K562 (cell line): Measurements from ENCODE around the gene MMP24. TPM values are rescaled to one million over a fixed set of nuclear protein-coding genes. Genes with fewer than 3 reads are reported as not detected.

Experiments
- ATAC-seq: fragments of 200-7000 bp; cut with Tn5 transposase; 3 replicates; pipeline ENCODE4 v1.9.1; 2020; ENCODE audit warnings: moderate library complexity
- BruUV-seq: library from RNA; stranded (reverse); fragments of 400-500 nt; replicated peaks from 2 replicates; lab custom pipeline; 2021; lab: Mats Ljungman, UMichigan
- CTCF ChIA-PET: fragments of 300-600 bp; formaldehyde crosslinking; extraction: SDS; loops from one replicate; lab custom pipeline; 2021; ENCODE audit warnings: low intra/inter-chr PET ratio; lab: Yijun Ruan, JAX
- POLR2A ChIA-PET: fragments of 300-600, 350-650 bp; sonication (Branson Sonifier 250); formaldehyde crosslinking; extraction: SDS; loops from one replicate; lab custom pipeline; 2021; ENCODE audit warnings: antibody characterized with exemption, inconsistent platforms; lab: Yijun Ruan, JAX
- DNase-seq, 4 experiments: peaks; one replicate each; pipeline versions ENCODE4 v3.0.0 to v3.0.0-alpha.2; 2011 to 2018; ENCODE audit warnings: low spot score in 3 of 4, mixed read lengths in 3 of 4; ENCODE audit errors: extremely low read depth in 1 of 4
- FAIRE-seq: peaks from 2 replicates; lab custom pipeline; 2011; peaks lifted over from hg19 to GRCh38; lab: Jason Lieb, UNC
- H2AFZ ChIP-seq: 2 replicates; pipeline ENCODE4 v1.6.0; 2011; ENCODE audit warnings: low read depth, low read length, control low read depth, inconsistent platforms
- H3K27ac ChIP-seq: fragments of 200-600 bp; 3 replicates; pipeline ENCODE4 v1.8.0; 2011; ENCODE audit warnings: low read depth, mild to moderate bottlenecking, control low read depth, inconsistent platforms, low read length, moderate library complexity, mixed read lengths; ENCODE audit errors: extremely low read depth
- H3K27me3 ChIP-seq, 2 experiments: fragments of 300-600 bp in 1 of 2; 2 replicates in 1 of 2; 3 replicates in 1 of 2; pipeline versions ENCODE4 v1.6.0 to v1.8.0; 2011; ENCODE audit warnings: inconsistent platforms in 2 of 2, low read length in 2 of 2, mild to moderate bottlenecking in 1 of 2, mixed read lengths in 1 of 2, moderate library complexity in 1 of 2; ENCODE audit not compliant: control insufficient read depth in 2 of 2, insufficient read depth in 2 of 2
- H3K36me3 ChIP-seq: fragments of 300-600 bp; 3 replicates; pipeline ENCODE4 v1.8.0; 2011; ENCODE audit warnings: mild to moderate bottlenecking, low read length, inconsistent platforms; ENCODE audit not compliant: control insufficient read depth, insufficient read depth
- H3K4me1 ChIP-seq, 2 experiments: fragments of 200-600 bp in 1 of 2; replicated peaks in 1 of 2; 2 replicates in 1 of 2; 3 replicates in 1 of 2; pipeline versions ENCODE4 v1.5.1 to v1.8.0; 2011; ENCODE audit warnings: inconsistent platforms in 2 of 2, low read length in 2 of 2, mild to moderate bottlenecking in 1 of 2, mixed read lengths in 1 of 2, moderate library complexity in 1 of 2; ENCODE audit not compliant: control insufficient read depth in 2 of 2, insufficient read depth in 2 of 2
- H3K4me2 ChIP-seq: 2 replicates; pipeline ENCODE4 v1.6.1; 2011; ENCODE audit warnings: low read length, control low read depth, inconsistent platforms, mixed read lengths; ENCODE audit not compliant: insufficient read depth
- H3K4me3 ChIP-seq: fragments of 200-600 bp; sonication (generic), shearing (Covaris generic); 2 replicates; pipeline ENCODE4 v1.5.1; 2016; ENCODE audit warnings: control low read depth, inconsistent platforms
- H3K79me2 ChIP-seq: fragments of 200-600 bp; 3 replicates; pipeline ENCODE4 v1.8.0; 2011; ENCODE audit warnings: low read length, inconsistent platforms; ENCODE audit not compliant: control insufficient read depth, insufficient read depth
- H3K9ac ChIP-seq, 2 experiments: 2 replicates each; pipeline versions ENCODE4 v1.6.0 to v1.6.1; 2011; ENCODE audit warnings: low read depth in 2 of 2, low read length in 2 of 2, control low read depth in 1 of 2, inconsistent platforms in 1 of 2, mild to moderate bottlenecking in 1 of 2, mixed read lengths in 1 of 2; ENCODE audit not compliant: insufficient read depth in 1 of 2
- H3K9me1 ChIP-seq: one replicate; pipeline ENCODE4 v1.6.0; 2011; ENCODE audit warnings: inconsistent platforms, mild to moderate bottlenecking, low read length, moderate library complexity; ENCODE audit not compliant: control insufficient read depth, insufficient read depth
- H3K9me3 ChIP-seq: replicated peaks from 2 replicates; pipeline ENCODE4 v1.5.1; 2011; ENCODE audit warnings: low read depth, low read length, inconsistent platforms; ENCODE audit not compliant: control insufficient read depth, insufficient read depth
- H4K20me1 ChIP-seq: replicated peaks from 2 replicates; pipeline ENCODE4 v1.6.1; 2011; ENCODE audit warnings: low read length, inconsistent platforms, mixed read lengths; ENCODE audit not compliant: control insufficient read depth, insufficient read depth
- CCAR2 ChIP-seq: fragments of 200-400 bp; formaldehyde crosslinking; IDR thresholded peaks from 2 replicates; pipeline ENCODE4 v1.6.1; 2017; ENCODE audit warnings: mild to moderate bottlenecking, low read depth, low read length
- EP300 ChIP-seq: IDR thresholded peaks from 2 replicates; pipeline ENCODE4 v1.6.1; 2012; ENCODE audit warnings: low read length, improper control_type of control experiment
- GABPA ChIP-seq: fragments of 200-800 bp; sonication (Bioruptor generic); conservative IDR thresholded peaks from 2 replicates; pipeline ENCODE4 v1.6.1; 2016; ENCODE audit warnings: low read depth, missing genetic modification characterization, missing compliant biosample characterization
- HMGN3 ChIP-seq: IDR thresholded peaks from 2 replicates; pipeline ENCODE4 v1.6.1; 2011; ENCODE audit warnings: borderline replicate concordance, low read depth, mild to moderate bottlenecking, mixed read lengths, low read length; ENCODE audit not compliant: insufficient read length; ENCODE audit errors: extremely low read depth
- KDM4B ChIP-seq, 2 experiments: fragments of 450-650 bp in 1 of 2; sonication (generic) in 1 of 2; IDR thresholded peaks; 2 replicates each; pipeline ENCODE4 v1.6.1; 2016 to 2017; ENCODE audit warnings: borderline replicate concordance in 2 of 2, antibody characterized with exemption in 1 of 2, low read depth in 1 of 2, mild to moderate bottlenecking in 1 of 2
- MCM5 ChIP-seq: fragments of 450-650 bp; IDR thresholded peaks from 2 replicates; pipeline ENCODE4 v1.6.1; 2016; ENCODE audit warnings: low read depth
- NFE2L1 ChIP-seq: fragments of 450-650 bp; IDR thresholded peaks from 2 replicates; pipeline ENCODE4 v1.6.1; 2016; ENCODE audit warnings: missing genetic modification characterization, low read depth, mild to moderate bottlenecking, missing compliant biosample characterization, moderate library complexity, borderline replicate concordance
- POU5F1 ChIP-seq: fragments of 150-350 bp; IDR thresholded peaks from 2 replicates; pipeline ENCODE4 v1.6.1; 2014; ENCODE audit warnings: borderline replicate concordance, low read length, low read depth, mild to moderate bottlenecking; ENCODE audit not compliant: partially characterized antibody
- TBP ChIP-seq: optimal IDR thresholded peaks from 2 replicates; pipeline ENCODE3; 2011; ENCODE audit warnings: low read depth, low read length, improper control_type of control experiment
- TOE1 ChIP-seq, 2 experiments: fragments of 450-650 bp in 1 of 2; sonication (generic) in 1 of 2; formaldehyde crosslinking in 1 of 2; IDR thresholded peaks; 2 replicates each; pipeline versions ENCODE4 v1.7.1 to v1.8.0; 2016 to 2022; ENCODE audit warnings: borderline replicate concordance in 2 of 2, mild to moderate bottlenecking in 2 of 2, antibody characterized with exemption in 1 of 2, inconsistent platforms in 1 of 2, low read depth in 1 of 2, missing genetic modification reagents in 1 of 2, moderate library complexity in 1 of 2
- WHSC1 ChIP-seq: IDR thresholded peaks from one replicate; pipeline ENCODE4 v1.6.1; 2012; ENCODE audit warnings: low read length, control low read depth, inconsistent platforms
- ZKSCAN8 ChIP-seq: fragments of 200-800 bp; sonication (Bioruptor generic); IDR thresholded peaks from 2 replicates; pipeline ENCODE4 v1.6.1; 2016; ENCODE audit warnings: missing genetic modification characterization, missing compliant biosample characterization
- ZNF583 ChIP-seq: fragments of 250-450 bp; sonication (Bioruptor Pico); IDR thresholded peaks from 2 replicates; pipeline ENCODE4 v1.4.0; 2020
- WGBS: fragments of 100-300 bp; shearing (Covaris generic); methylation state at CpG from one replicate; pipeline ENCODE4 v1.1.6; 2016; ENCODE audit warnings: low coverage, mixed read lengths; ENCODE audit not compliant: insufficient coverage; ENCODE audit errors: missing lambda C conversion rate; 5-methylcytosine and 5-hydroxymethylcytosine counted together
- in situ Hi-C: fragments of 300-500 bp; cut with MboI; formaldehyde crosslinking; loops from 4 replicates; pipeline ENCODE4 v1.15.0; 2018; ENCODE audit warnings: inconsistent platforms, mixed read lengths
- intact Hi-C: fragments of 100-400 bp; cut with micrococcal nuclease; formaldehyde crosslinking; loops from 2 replicates; pipeline ENCODE4 v1.14.2; 2022
- polyA plus RNA-seq, 8 experiments: library from polyadenylated mRNA; depleted of rRNA in 4 of 8; stranded (reverse) in 5 of 8; unstranded in 3 of 8; fragments of >200 nt; fragmentation: Nextera tagmentation in 2 of 8; fragmentation: Illumina TruSeq in 1 of 8; extraction: Ambion mirVana in 2 of 8; extraction: Trizol in 1 of 8; gene quantifications; 2 replicates each; pipeline versions ENCODE4 v1.2.1 to v1.2.3, GENCODE V29; 2011 to 2014; ENCODE audit warnings: inconsistent platforms in 1 of 8, missing spikeins in 1 of 8
- total RNA-seq, 7 experiments: library from RNA; depleted of rRNA in 6 of 7; stranded (reverse); fragments of >200 nt in 6 of 7; fragmentation: Illumina TruSeq in 2 of 7; extraction: Trizol in 2 of 7; gene quantifications; 2 replicates each; pipeline versions ENCODE4 v1.2.1 to v1.2.3, GENCODE V29; 2011 to 2021; ENCODE audit warnings: low replicate concordance in 1 of 7
- TF ChIP-seq, protein P1 (sequence below): fragments of 150-350 bp; IDR thresholded peaks from 2 replicates; pipeline ENCODE4 v1.6.1; 2014; ENCODE audit warnings: low read depth, mild to moderate bottlenecking, low read length, borderline replicate concordance
- TF ChIP-seq, protein P2 (sequence below): fragments of 450-650 bp; IDR thresholded peaks from 2 replicates; pipeline ENCODE4 v1.7.0; 2016; ENCODE audit warnings: borderline replicate concordance

The MMP24 gene
- total and polyA plus RNA-seq, 9 of the 15 experiments (the other 6 are each of a cell fraction or from before 2014, with no cell fraction given), result 0.03 to 0.07 (median 0.03) TPM; not detected in 6

DNA sequence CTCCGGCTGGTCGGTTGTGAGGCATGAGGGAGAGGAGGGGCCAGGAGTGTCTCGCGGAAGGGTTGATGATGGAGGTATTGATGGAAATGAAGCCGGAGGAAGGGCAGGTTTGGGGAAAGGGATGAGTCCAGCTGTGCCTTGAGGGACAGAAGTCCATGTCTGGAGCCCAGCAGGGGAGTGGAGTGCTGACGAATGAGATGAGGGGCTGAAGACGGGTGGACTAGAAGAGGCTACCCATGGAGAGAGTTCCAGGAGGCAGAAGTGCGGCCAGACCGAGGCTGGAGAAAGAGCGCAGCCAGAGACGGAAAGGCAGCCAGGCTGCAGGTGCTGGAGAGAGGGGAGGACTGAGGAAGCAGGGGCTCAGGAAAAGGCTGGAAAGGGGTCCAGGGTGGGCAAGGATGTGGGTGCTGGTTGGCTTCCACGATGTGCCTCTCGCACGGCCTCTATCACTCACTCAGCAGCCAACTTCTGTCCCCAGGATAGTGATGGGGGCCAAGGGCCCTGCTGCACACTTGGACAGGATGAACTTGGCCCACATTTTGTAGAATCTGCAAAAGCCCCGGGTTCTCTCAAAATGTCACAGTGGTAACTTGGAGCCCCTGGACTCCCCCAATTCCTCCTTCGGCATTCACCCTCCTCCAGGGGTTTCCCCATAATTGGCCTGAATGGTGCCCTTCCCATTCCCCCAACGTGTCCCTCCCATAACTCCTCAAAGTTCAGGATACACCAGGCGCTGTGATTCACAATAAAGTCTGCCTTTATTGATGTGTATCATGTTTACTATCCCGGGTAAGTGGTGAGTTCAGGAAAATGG lies 58.7 kb downstream of the MMP24 start:
- no peak for DNase-seq
- CTCF ChIA-PET, result no interaction called here
- H3K4me2 ChIP-seq, result peak overlapping the region; percentile 95
- BruUV-seq, result TSS peak; percentile 93
- H3K4me1 ChIP-seq, result peaks cover 10 to 47% of the 10 kb centered on the region in 2 experiments; a peak in 4 of 5 replicates
- peak overlapping the region; percentile 86 to 98 for H3K9ac ChIP-seq
- H3K79me2 ChIP-seq, result peaks cover 39% of the 10 kb centered on the region
- POLR2A ChIA-PET, result interaction anchor here (1.0 to 1.9 kb wide), 6 partner anchors 12 to 21 kb away, joined by 4 to 10 read pairs (median 6); no protein-coding TSS in a partner anchor
- no peak for FAIRE-seq
- H3K27me3 ChIP-seq, result no peaks in the 10 kb centered on the region
- H4K20me1 ChIP-seq, result no peaks in the 10 kb centered on the region
- H2AFZ ChIP-seq, result peak overlapping the region; percentile 98
- 16% methylated on average over 19 of the region's 19 CpGs for WGBS
- H3K36me3 ChIP-seq, result peaks cover 30% of the 10 kb centered on the region
- peak overlapping the region; percentile 85 for H3K4me3 ChIP-seq
- H3K9me1 ChIP-seq, result no peaks in the 10 kb centered on the region
- intact Hi-C loops (no loop called here), in situ Hi-C loops (no loop called here)
- peak overlapping the region; percentile 80 for H3K27ac ChIP-seq
- ATAC-seq, result peak; percentile 31
- H3K9me3 ChIP-seq, result no peaks in the 10 kb centered on the region
- TF ChIP-seq HMGN3, result no peak
- TF ChIP-seq KDM4B (IDR thresholded peaks at IDR 0.05; ENCODE audit: borderline replicate concordance in 2 of 2, low read depth in 1 of 2), result 0 out of 4 replicates have a peak, but pooled peaks of 1 of the 2 experiments have one; percentile 21
- no peak for TF ChIP-seq ZKSCAN8 (CRISPR knock-in tag)
- TF ChIP-seq TBP, result no peak
- TF ChIP-seq, protein P1, sequence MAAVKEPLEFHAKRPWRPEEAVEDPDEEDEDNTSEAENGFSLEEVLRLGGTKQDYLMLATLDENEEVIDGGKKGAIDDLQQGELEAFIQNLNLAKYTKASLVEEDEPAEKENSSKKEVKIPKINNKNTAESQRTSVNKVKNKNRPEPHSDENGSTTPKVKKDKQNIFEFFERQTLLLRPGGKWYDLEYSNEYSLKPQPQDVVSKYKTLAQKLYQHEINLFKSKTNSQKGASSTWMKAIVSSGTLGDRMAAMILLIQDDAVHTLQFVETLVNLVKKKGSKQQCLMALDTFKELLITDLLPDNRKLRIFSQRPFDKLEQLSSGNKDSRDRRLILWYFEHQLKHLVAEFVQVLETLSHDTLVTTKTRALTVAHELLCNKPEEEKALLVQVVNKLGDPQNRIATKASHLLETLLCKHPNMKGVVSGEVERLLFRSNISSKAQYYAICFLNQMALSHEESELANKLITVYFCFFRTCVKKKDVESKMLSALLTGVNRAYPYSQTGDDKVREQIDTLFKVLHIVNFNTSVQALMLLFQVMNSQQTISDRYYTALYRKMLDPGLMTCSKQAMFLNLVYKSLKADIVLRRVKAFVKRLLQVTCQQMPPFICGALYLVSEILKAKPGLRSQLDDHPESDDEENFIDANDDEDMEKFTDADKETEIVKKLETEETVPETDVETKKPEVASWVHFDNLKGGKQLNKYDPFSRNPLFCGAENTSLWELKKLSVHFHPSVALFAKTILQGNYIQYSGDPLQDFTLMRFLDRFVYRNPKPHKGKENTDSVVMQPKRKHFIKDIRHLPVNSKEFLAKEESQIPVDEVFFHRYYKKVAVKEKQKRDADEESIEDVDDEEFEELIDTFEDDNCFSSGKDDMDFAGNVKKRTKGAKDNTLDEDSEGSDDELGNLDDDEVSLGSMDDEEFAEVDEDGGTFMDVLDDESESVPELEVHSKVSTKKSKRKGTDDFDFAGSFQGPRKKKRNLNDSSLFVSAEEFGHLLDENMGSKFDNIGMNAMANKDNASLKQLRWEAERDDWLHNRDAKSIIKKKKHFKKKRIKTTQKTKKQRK, result no peak
- peak; percentile 83 for TF ChIP-seq GABPA (tag)
- no peak for TF ChIP-seq POU5F1
- no peak for TF ChIP-seq TOE1 (IDR thresholded peaks at IDR 0.05; ENCODE audit: borderline replicate concordance)
- no peak for TF ChIP-seq TOE1 (CRISPR knock-in tag; IDR thresholded peaks at IDR 0.05; ENCODE audit: borderline replicate concordance, low read depth)
- no peak for TF ChIP-seq CCAR2
- no peak for TF ChIP-seq MCM5
- TF ChIP-seq EP300, result no peak
- no peak for TF ChIP-seq WHSC1
- TF ChIP-seq ZNF583 (CRISPR knock-in tag), result no peak
- TF ChIP-seq NFE2L1 (tag), result no peak
- TF ChIP-seq, protein P2, sequence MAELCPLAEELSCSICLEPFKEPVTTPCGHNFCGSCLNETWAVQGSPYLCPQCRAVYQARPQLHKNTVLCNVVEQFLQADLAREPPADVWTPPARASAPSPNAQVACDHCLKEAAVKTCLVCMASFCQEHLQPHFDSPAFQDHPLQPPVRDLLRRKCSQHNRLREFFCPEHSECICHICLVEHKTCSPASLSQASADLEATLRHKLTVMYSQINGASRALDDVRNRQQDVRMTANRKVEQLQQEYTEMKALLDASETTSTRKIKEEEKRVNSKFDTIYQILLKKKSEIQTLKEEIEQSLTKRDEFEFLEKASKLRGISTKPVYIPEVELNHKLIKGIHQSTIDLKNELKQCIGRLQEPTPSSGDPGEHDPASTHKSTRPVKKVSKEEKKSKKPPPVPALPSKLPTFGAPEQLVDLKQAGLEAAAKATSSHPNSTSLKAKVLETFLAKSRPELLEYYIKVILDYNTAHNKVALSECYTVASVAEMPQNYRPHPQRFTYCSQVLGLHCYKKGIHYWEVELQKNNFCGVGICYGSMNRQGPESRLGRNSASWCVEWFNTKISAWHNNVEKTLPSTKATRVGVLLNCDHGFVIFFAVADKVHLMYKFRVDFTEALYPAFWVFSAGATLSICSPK, result peak; percentile 72; the same call in 1 of the 2 replicates
